Stimulated activated CD8-positive, alpha-beta memory T cell treated with anti-CD3 and anti-CD28 coated beads, Interleukin-4, amount 100 ng/mL, for 1 hour (primary cell): ENCODE measurements around the gene ADPRHL1.
"Not testable (repeated sequence)": the region's sequence is repeated elsewhere in the genome, so short reads cannot be mapped to it uniquely, and the experiment has no call there.

Source experiments
- DNase-seq, 2 donors: peaks; one replicate each; pipeline ENCODE4 v3.0.0-alpha.2; 2020; ENCODE audit warnings: low read depth in 2 of 2, low spot score in 1 of 2

The ADPRHL1 gene

DNA sequence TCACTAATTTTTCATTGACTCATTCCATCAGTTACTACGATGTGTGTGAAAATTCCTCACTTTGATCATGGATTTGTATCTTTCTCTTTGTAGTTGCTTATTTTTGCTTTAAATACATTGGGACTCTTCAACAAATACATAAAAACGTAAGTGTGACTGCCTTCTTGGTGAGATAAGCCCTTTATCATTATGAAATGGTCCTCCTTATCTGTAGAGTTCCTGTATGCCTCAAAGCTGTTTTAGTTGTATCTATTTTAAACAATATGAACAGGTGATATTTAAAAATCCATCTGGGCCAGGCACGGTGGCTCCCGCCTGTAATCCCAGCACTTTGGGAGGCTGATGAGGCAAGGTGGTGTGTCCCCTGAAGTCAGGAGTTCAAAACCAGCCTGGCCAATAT, 25.9 kb upstream of the ADPRHL1 start:
- no peak for DNase-seq

DNA sequence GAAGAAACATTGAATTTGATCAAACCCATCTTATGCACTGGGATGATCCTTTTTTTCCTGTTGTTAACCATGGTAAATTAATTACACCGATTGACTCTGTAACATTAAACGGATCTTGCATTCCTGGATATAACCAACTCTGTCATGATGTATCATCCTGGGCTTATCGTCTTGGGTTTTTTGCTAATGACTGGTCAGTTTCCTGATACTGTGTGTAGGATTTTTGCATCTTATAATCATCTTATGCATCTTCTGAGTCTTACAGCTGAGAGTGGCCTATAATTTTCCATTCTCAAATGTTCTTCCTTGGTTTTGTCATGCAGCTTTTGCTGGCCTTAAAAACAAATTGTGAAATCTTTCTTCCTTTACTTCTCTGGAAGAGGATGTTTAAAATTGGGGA, 24.4 kb upstream of the ADPRHL1 start:
- no peak for DNase-seq

DNA sequence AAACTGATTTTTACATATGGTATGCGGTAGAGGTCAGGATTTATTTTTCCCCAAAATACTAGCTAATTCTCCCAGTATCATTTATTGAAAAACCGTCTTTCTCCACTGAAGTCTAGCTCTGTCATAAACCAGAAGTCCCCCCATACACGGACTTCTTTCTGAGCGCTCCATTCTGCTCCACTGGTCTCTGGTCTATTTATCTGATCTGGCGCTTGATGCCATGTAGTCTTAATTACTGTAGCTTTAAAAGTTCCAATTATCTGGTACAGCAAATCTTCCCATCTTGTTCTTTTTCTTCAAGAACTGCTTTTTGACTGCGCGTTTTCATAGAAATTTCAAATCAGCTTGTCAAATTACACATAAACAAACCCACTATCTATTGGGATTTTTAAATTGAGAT, 23.5 kb upstream of the ADPRHL1 start:
- DNase-seq = no peak

DNA sequence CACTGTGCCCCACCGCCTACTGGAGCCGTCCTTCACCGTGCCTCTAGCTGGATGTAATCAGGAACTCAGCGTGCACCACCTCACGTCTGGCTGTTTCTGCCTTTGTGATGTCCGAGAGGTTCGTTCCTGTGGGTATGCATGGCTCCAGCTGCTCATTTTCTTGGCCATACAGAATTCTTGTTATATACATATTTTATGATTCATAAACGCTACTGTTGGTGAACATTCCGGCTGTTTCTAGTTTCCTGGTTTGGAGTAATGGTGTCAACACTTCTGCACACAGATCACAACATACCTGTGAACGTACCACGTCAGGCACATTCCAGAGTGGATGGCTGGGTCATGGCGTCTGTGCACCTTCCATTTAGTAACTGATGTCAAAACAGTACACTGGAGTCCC, 22.6 kb upstream of the ADPRHL1 start:
- DNase-seq = no peak

DNA sequence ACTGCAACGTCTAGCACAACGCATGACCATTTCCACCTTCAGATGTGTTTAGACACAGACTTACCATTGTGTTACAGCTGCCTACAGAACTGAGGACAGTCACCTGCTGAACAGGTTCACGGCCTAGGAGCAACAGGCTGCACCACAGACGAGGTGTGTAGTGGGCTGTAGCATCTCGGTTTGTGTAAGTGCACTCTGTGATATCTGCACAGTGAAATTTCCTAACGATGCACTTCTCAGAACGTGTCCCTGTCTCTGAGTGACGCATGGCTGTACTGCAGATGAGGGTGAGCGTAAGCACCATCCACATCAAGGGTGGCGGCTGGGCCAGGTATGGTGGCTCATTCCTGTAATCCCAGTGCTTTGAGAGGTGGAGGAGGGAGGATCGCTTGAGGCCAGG, 22.0 kb upstream of the ADPRHL1 start:
- no peak for DNase-seq

DNA sequence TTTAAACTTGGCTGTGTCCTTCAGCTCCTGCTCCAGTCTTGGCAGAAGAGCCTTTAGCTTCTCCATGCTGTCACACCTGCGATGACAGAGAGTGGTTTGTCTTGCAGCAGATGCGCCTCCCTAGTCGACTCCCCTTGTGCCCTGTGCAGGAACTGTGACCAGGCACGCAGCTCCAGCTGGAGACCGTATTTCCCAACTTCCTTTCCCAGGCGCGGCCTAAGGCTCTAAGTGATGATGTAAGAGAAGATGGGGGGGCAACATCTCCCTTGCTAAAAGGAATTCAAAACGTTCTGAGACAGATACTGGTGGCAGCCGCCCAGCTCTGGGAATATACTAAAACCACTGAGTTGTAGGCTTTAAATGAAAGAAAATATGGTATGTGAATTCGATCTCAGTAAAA, 20.9 kb upstream of the ADPRHL1 start:
- no peak for DNase-seq

DNA sequence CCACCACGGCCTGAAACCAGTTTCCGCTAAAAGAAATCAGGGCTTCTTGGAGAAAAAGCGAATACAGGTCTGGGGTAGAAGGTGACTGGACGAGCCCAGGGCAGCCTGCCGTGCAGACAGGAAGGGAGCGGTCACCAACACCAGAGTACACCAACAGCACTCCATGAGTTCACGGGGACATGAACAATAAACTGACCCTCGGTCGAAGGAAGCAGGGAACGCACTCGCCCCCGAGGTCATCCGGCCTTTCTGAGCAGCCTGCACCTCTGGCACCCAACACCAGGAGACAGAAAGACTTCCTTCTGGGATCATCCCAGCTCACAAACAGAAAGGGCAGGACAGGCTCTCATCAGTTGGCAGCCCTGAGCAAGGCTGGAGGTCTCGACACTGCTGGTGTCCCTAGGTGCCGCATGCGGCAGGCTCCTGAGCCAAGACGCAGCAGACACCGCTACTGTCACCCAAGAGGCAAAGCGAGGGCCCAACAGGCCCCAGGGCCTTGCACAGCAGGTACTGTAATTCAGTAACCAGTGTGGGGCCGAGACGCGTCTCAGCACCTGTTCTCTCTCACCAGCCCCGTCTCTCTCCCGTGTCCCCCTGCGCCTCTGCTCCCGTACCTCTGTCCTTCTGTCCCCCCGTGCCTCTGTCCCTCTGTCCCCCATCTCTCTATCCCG, 19.2 kb upstream of the ADPRHL1 start:
- no peak for DNase-seq

DNA sequence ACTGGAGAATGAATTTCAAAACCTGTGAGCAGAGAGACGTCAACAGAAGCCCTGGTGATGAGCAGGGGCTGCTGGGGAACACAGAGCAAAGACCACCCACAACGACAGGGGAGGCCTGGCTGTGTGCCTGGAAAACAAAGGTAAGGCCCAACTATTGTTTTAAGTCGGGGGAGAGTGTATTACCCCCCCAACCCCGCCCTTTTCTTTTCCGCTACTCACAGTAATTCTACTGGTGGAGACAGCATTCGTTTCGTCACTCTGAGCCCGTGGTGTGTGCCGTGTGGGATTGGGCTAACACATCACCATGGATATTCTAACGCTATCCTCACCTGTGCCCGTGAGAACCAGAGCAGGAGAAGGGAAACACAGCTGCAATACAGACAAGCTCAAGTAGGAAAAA, 18.6 kb upstream of the ADPRHL1 start:
- DNase-seq = no peak

DNA sequence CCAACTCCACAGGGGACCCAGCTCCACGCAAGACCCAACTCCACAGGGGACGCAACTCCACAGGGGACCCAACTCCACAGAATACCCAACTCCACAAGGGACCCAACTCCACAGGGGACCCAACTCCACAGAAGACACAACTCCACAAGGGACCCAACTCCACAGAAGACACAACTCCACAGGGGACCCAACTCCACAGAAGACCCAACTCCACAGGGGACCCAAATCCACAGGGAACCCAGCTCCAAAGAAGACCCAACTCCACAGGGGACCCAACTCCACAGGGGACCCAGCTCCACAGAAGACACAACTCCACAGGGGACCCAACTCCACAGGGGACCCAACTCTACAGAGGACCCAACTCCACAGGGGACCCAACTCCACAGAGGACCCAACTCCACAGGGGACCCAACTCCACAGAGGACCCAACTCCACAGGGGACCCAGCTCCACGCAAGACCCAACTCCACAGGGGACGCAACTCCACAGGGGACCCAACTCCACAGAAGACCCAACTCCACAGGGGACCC, 17.4 kb upstream of the ADPRHL1 start:
- not testable (repeated sequence) for DNase-seq

DNA sequence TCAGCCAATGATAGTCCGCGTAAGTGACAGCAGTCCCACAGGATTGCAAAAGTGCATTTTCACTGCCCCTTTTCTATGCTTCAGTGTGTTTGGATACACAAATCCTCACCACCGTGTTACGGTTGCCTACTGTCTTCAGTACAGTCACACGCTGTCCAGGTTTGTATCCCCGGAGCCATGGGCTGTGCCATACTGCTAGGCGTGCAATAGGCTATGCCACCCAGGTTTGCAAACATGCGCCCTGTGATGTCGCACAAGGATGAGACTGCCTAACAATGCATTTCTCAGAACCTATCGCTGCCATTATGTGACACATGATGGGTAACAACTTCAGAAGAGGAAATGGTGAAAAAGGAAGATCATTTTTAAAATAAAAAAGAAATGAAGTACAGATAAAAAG, 16.8 kb upstream of the ADPRHL1 start:
- DNase-seq = no peak

DNA sequence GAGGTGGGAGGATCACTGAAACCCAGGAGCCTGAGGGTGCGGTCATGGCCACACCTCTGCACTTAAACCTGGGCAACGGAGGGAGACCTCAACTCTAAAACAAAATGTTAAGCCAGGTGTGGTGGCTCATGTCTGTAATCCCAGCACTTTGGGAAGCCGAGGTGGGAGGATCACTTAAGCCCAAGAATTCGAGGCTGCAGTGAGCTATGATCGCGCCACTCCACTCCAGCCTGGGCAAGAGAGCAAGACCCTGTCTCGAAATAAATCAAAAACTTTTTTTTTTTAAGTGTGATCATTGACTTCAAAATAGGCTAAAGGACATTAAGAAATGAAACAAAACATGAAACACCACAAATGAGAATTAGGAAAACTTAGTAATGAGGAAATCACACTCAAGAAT, 16.3 kb upstream of the ADPRHL1 start:
- no peak for DNase-seq

DNA sequence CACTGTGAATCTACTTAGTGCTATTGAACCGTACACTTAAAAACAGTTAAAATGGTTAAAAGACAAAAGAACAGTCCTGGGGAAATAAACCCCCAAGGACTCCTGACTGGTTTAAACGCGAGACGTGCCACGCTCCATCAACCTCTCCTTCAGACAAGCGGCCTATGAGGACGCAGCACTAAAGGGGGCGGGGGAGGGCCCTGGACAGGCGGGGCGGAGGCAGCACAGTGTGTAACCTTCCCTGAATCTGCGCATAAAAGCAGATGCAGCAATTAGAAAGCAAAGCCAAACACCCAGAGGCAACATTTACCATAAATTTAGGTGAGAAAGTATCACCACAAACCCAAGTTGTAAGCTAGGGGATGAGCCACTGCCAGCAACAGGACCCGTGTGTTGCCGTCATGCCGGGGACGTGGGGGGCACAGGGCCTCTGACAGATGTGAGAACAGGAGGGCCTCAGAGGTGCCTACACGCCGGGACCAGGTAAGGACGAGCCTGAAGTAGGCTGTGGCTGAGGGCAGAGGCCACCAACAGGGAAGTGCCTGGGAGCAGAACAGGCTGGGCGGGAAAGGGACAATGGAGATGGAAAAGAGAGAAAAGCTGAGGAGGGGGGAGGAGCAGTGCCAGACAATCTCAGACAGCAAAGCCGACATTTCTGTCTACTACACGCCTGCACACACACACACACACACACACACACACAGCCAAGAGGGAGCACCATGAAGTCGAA, 15.3 kb upstream of the ADPRHL1 start:
- no peak for DNase-seq

DNA sequence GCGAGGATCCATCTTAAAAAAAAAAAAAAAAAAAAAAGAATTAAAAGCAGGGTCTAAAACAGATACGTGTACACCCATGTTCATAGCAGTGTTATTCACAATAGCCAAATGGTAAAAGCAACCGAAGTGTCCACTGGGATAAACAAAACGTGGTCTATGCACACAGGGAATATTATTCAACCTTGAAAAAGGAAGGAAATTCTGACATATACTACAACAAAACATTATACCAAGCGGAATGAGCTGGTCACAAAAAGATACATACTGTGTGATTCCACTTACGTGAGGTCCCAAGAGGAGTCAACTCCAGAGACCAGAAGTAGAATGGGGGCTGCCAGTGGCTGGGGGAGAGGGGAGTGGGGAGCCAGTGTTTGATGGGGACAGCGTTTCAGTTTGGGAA, 14.7 kb upstream of the ADPRHL1 start:
- no peak for DNase-seq

DNA sequence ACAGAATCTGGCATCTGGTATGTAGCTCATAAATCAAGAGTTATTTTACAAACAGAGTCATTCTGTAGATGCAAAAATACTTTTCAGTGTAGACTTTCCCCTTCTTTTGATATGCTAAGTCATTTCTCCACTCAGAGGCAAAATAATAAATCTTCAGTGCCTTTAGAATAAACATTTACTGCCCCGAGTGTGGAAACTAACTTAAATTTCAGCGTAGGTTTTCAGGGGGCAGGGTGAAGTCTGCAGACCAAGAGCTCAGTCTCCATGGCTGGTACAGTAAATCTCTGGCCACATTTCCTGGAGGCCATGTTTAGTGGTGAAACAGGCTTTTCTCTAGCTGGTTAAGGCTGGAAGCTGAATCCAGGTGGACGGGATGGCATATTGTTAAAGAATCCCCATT, 13.1 kb upstream of the ADPRHL1 start:
- no peak for DNase-seq

DNA sequence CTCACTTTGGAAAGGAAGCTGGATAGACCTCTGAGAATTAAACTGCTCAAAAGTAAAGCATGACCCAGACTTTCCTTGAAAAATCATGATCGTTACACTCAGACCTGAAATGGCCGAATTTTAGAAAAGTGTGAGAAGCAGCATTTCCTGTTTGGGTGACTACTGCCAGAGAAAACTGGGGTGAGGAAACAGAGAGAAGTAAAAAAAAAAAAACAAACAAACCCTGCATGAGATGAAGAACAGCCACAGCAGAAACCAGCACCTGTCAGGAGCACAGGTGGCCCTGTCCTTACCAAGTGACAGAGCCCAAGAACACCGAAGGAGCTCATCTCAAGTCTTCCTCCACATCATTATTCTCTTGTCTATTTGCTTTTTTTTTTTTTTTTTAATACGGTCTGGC, 12.0 kb upstream of the ADPRHL1 start:
- no peak for DNase-seq

DNA sequence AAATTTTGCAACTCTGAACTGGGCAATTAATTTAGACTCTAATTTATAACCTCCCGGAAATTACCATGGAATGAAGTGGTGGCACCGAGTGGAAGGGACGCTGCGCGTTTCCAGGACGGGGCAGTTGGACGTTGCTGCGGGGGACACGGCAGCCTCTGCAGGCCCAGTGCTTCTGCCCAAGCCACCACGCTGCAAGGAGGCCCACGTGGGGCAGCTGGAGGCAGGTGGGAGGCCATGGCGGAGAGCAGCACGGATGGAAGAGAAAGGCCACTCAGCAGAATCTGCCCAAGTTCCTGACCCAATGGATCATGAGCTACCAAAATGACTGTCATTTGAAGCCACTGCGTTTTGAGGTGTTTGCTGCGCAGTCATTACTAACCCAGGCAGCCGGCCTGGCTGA, 11.2 kb upstream of the ADPRHL1 start:
- DNase-seq = no peak

DNA sequence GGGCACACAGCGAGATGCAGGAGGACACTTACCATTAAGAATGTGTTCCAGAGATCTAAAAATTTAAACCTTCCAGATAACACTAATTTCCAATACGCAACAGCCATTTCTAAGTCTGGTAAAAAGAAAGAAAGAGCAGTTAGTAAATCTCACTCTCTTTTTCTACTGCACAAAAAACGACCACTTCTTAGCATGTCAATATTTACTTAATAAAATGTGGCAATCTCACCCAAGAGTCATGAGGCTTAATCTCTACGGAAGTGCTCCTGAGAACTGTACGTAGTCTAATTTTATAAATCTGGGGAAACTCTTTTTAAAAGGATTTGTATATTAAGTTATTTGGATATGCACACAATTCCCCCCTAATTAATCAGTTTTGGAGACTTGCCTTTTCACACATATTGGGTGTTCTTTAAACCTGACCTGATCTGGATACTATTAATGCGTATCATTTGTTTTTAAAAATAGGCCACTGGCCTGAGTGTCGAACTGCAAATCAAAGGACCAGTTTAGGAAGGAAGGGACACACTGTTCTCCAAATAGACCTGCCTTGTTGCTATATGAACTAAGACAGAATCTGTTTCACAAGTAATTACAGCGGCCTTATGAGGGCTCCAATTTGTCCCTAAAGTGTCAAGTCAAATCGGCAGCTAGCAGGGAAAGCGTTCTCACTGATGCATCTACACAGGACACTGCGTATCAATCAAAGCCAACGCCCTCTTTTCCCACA, 7.9 kb upstream of the ADPRHL1 start:
- no peak for DNase-seq

DNA sequence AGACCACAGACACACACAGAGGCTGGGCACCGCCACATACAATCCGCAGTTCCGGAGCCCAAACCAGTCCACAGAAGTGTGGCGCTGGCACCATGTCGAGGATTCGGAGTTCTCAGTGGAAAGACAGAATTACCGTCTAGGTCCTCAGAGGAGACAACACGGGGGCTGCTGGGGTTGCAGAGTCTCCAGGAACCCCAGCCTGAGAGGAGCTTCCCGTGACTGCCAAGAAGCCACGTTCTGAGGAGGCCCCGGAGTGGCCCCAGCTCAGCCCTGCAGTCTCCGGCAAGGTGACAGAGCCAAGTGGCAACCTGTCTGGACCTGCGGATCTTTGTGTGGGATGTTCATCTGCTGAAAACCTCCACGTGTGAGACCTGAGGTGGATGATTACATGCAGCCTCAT, 7.3 kb upstream of the ADPRHL1 start:
- no peak for DNase-seq

DNA sequence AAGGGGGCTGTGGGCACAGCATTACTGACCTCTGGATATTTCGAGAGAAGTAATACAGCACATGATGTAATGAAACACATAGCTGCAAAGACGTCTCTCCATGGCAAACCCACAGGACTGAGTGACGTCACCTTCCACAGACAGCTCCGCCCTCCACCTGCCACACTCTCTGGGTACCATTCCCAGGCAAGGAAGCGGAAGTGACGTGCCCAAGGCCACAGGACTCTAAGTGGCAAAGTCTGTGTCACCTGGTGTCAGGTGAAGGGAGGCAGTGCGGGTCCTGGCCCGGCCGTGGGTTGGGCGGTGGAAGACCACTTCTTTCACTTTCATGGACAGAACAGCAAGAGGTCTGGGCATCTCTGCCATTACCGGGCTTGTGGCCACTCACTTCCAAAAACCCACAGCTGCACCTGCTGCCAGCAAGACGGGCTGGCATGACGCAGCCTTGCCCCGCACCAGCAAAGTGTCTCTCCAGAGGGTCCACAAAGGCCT, 6.8 kb upstream of the ADPRHL1 start:
- no peak for DNase-seq

DNA sequence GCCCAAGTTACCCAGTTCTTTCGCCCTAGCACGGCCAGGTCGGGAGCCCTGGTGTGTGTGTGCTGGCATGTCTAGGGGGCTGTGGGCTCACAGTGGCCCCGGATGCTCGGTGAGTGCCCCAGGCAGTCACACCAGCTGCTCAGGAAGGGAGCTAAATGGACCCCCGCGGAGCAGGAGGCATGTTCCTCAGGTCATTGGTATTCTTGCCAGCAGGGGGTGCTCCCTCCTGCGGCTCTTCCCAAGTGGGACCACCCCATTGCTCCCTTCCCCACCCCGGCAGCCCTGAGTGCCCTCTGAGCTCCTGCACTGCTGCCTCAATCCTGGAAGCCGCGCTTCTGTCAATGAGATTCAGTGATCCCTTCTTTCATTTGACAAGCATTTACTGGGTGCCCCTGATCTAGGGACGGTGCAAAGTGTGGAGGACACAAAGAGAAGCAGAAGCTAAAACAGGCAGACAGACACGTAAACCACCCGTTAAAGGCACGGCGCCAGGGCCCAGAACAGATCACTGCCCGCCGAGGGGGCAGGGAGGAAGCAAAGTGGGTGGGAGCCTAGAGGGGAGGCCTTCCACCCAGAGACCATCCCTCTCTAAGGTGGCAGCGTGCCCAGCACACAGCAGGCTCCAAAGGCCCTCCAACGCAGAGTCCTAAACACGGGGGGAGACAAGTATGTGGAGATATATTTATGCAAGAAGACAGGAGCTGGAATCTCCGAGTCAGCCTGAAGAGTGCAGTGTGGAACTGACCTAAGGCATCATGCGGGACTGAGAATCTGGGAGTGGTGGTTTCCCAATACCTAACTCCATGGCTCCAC, 5.2 kb upstream of the ADPRHL1 start:
- DNase-seq = no peak

DNA sequence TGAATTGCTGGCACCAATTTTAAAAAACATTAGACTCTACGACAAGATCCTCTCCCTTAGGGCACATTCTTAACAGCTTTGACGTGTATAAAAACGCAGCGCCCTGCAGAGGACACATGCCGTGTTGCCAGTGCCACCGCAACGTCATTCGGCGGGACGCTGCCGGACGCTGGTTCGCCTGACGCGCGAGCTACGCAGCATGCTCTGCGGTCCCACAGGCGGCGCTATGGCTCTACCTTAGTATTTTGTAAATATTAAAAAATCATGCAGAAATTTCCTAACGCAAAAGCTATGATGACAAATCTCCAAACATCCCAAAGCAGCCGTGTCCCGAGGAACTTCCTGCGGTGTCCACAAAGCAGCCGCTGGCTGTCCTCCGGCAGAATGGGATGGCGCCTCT, 4.2 kb upstream of the ADPRHL1 start:
- DNase-seq = no peak
